ENCODE measurements around the gene FMNL2.

FMNL2 gene

DNA sequence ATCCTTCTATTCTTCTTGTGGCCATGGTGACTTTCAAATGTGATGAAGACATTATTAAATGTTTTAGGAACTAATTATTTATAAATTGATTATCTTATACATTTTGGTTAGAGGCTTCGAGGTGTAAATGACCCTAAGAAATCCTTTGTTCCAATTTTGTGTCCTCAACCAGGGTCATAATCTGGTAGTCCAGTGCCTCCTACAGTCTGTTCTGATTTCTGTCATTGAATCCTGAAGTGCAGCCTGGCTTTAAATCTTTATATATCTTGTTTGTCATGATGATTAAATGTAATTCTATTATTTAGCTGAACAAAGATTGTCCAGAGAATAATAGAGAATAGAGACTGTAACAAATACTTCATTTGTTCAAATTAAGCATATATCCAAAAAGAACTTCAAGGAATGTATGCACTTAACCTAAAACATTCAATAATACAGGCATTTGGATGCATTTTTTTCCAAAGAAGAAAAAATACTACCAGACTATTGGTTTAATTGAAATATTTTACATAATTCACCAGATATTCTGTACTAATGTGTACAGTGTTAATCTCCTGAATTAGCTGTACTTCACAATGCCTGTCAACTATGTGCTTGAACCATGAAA is 292.5 kb downstream of the FMNL2 start:
- DNase-seq: no peak

- DNase-seq: no peak
These were observed 294.2 kb downstream of the FMNL2 start for GRCh38 chr2:152629202-152629601.

DNA sequence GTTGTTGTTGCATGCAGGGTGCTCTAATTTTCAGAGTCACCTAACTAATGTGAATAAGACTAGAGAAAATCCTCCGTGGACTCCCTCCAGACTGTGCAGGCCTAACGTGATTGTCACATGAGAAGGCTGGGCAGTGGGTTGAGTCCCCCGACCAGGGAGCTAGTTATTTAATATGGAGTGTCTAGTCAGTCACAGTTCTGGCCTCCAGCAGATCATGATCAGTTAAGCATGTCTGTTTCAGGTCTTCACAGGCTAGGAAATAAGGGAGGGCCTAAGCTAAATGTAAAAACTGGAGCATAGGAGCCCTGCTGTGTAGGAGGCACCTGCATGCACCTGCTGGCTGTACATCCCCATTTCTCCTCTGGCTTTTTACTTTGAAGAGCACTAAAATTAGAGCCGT is 295.5 kb downstream of the FMNL2 start:
- DNase-seq: no peak

- DNase-seq: no peak
These were observed 297.8 kb downstream of the FMNL2 start for GRCh38 chr2:152632736-152633135.

GRCh38 chr2:152635635-152636298 is 300.8 kb downstream of the FMNL2 start:
- peak; percentile 60 to 66 for DNase-seq

- no peak for DNase-seq
These were observed 302.3 kb downstream of the FMNL2 start for GRCh38 chr2:152637251-152637650.

DNA sequence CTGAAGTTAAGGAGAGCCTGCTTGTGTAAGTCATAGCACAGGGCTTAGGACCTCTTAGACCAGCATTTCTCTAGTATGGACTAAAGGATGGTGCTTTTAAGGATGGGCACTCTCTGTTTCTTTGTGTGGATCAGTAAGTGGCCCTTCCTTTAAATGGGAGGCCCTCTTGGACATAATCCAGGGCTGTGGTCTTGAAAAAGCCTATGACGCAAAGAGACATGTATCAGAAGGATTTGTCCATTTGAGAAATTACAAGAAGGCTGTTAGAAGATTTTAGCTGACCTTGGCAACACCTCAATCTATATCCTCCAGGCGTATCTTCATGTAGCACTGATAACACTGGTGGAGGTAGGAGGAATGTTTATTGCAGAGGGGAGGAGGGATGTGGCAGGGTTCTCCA is 303.1 kb downstream of the FMNL2 start:
- DNase-seq: no peak

- no peak for DNase-seq
These were observed 303.6 kb downstream of the FMNL2 start for GRCh38 chr2:152638590-152638989.

DNA sequence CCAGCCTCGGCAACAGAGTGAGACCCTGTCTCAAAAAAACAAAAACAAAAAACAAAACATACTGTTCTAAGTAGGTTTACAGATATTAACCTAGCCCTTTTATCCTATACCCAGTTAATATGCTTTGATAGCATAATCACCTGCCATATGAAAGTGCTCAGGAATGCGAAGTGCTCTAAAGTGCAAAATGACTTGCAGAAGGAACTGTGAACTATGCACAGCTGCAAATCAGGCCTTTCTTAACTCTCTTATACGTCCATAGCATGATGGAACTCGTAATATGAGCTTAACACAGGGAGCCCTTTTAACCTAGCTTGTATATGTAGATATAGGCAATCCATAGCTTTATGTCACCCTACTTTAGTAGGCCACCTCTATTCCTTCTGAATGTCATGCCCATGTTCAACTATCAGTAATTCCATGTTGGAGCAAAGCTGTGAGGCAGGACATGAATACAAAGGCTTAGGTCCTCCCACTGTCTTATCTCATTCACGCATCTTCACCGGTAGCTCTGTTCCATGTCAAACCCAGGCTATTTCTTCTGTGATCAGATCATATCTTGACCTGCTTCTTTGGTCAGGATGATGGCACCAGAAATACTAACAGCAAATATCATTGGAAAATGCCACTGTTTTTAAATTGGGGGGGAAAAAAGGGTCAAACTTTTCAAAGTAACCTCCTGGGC is 309.4 kb downstream of the FMNL2 start:
- no peak for DNase-seq

- no peak for DNase-seq
These were observed 311.3 kb downstream of the FMNL2 start for GRCh38 chr2:152646264-152646663.

DNA sequence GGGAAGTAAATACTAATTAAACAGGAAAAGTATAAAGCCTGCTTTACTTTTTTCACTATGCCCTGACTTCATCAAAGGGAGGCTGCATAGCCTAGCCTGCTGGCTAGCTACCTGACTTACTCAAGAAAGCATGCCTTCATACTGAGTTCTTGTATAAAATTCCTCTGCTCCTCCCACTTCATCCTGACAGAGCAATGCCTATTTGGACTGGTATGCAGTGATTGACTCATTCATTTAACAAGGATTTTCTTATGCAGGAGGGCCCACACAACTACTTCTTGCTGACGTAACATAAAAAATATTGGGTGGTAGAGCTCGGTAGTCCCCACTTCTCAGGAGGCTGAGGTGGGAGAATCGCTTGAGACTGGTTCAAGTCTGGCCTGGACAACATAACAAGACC is 311.8 kb downstream of the FMNL2 start:
- no peak for DNase-seq

DNA sequence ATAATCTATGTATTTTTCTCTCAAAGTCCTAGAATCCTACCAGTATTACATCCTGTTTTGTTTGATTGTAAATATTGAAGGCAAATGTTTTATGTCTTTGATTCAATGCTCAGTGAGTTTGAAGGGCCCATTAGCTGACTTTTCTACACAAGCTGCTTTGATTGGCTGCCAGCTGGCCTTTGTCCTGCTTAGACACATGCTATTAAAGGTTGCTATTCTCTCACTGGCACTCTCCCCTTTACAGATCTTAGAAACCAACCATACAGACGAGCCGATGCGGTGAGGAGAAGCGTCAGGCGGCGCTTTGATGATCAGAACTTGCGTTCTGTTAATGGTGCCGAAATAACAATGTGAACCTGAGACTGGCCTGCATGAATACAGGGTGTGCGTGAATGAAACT is 312.6 kb downstream of the FMNL2 start:
- DNase-seq: no peak

- DNase-seq: no peak
These were observed 313.4 kb downstream of the FMNL2 start for GRCh38 chr2:152648336-152648735.

DNA sequence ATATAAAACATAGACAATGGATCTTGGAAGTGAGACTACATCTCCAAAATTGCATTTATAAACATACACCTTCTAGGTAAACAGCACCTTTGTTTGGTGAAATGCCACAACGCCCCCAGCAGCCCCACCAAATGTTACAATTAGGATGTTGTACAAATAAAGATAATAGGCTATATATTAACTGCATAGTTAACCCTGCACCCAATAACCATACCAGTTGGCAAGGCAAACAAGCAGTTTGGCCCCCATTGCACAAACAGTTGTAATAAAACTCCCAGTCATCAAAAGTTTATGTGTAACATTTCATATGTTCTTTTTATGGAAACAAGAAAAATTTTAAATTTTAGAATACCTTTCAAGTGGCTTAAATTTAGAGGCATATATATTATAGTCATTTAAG is 315.0 kb downstream of the FMNL2 start:
- no peak for DNase-seq

DNA sequence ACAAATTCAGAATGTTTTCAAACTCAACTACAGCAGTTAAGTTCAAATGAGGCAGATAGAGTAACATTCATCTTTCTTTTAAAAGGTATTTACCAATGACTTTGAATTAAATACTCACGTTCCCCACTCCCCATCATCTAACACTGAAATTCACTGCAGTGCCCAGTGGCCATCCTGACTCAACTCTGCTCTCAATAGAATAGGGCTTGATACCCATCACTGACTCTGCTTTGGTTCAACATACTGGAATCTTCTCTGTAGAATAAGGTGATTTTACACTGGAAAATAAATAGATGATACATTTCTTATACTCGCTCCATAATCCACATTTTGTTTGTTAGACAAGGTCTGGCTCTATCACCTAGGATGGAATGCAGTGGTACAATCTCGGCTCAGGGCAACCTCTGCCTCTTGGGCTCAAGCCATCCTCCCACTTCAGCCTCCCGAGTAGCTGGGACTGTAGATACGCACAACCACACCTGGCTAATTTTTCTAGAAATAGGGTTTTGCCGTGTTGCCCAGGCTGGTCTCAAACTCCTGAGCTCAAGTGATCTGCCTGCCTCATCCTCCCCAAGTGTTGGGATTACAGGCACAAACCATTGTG is 315.9 kb downstream of the FMNL2 start:
- no peak for DNase-seq

GRCh38 chr2:152651834-152652233 is 316.9 kb downstream of the FMNL2 start:
- DNase-seq: no peak

DNA sequence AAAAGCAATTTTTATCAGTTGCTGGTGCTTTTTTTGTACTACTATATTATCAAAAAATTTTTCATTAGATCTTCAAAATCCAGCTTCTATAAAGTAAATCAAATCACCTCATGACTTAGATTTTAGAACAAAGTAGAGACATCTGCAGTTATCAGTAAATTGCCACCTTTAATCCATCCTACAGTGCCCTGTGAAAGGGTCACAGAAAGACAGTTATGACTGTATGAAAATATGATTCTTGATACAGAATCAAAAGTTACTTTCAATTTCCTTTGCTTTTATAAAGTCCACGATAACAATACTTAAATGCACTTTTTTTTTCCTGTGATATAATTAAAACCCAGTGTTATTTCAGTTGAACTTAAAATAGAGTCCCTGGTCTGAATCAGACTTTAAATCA is 320.9 kb downstream of the FMNL2 start:
- DNase-seq: no peak

DNA sequence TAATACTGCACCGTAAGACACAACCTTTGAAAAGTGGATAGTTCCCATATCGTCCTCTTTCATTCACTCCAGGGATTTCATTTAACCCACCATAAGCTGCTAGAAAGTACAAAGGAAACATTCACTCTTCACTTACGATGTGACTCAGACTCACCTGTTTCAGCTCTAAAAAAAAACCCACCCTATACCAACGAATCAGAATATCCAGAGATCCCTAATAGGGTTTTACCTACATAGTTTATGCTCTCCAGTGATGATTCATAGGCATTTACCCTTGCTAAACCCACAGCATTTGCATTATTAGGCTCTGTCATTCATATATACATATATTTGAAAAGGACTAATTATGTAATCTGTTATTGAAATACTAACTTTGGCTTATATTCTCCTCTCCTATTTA is 322.1 kb downstream of the FMNL2 start:
- no peak for DNase-seq

- no peak for DNase-seq
These were observed 323.2 kb downstream of the FMNL2 start for GRCh38 chr2:152658221-152658620.

DNA sequence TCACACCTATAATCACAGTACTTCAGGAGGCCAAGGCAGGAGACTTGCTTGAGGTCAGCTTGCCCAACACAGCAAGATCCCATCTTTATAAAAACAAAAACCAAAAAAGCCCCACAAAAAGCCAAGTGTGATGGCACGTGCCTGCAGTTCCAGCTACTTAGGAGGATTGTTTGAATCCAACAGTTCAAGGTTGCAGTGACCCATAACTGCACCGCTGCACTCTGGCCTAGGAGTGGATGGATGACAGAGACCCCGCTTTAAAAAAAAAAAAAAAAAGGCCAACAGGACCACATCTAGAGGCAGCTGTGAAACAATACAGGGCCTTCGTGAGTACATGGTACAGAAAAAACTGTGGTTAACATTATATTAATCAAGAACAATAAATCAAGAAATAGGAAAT is 326.1 kb downstream of the FMNL2 start:
- DNase-seq: no peak

GRCh38 chr2:152664725-152665124 is 329.8 kb downstream of the FMNL2 start:
- DNase-seq: no peak

GRCh38 chr2:152674334-152674733 is 339.4 kb downstream of the FMNL2 start:
- DNase-seq: no peak

- no peak for DNase-seq
These were observed 341.5 kb downstream of the FMNL2 start for GRCh38 chr2:152676461-152676860.

DNA sequence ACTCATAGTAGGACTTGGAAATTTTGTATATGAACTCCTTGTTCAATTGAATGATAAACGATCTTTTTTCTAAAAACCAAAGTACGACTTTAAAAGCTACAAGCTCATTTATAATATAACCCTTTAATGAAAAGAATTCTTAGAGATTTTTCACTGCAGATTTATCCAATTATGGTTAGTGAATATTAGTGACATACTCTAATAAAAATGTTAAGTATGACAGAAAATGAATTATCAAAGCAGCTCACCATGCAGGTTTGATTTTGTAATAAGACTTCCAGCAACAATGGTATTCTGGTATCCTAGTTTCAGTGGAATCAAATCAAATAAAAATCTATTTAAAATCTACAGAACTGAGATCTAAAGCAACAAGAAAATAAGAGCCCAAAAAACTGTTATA is 343.8 kb downstream of the FMNL2 start:
- no peak for DNase-seq
